Adrenal gland (tissue), 12 donors: ENCODE measurements around the gene CENPV. TPM values are rescaled to one million over a fixed set of nuclear protein-coding genes. Genes with fewer than 3 reads are reported as not detected.

ENCODE experiments used
- DNase-seq, 7 donors: peaks; one replicate each; pipeline ENCODE4 v3.0.0-alpha.2; 2019 to 2020
- H3K27ac ChIP-seq, 5 donors: fragments of 200-600 bp; sonication (generic) in 4 of 5; 1 replicate in 3 of 5; 2 replicates in 2 of 5; pipeline versions ENCODE4 v1.5.1 to v1.8.0; 2016 to 2020; ENCODE audit warnings: mild to moderate bottlenecking in 1 of 5
- H3K27me3 ChIP-seq: fragments of 200-600 bp; 2 replicates; pipeline ENCODE4 v1.8.0; 2021
- H3K36me3 ChIP-seq, 2 donors: fragments of 200-600 bp; replicated peaks in 1 of 2; 1 replicate in 1 of 2; 2 replicates in 1 of 2; pipeline versions ENCODE4 v1.5.1 to v1.8.0; 2018 to 2022
- H3K4me1 ChIP-seq, 2 donors: fragments of 200-600 bp; replicated peaks in 1 of 2; 1 replicate in 1 of 2; 2 replicates in 1 of 2; pipeline versions ENCODE4 v1.5.1 to v1.8.0; 2018 to 2021
- H3K4me3 ChIP-seq, 4 donors: fragments of 200-600 bp; sonication (generic) in 3 of 4; one replicate each; pipeline ENCODE4 v1.5.1; 2016 to 2018
- H3K9me3 ChIP-seq, 3 donors: fragments of 200-600 bp; sonication (generic) in 1 of 3; replicated peaks in 1 of 3; 1 replicate in 2 of 3; 2 replicates in 1 of 3; pipeline versions ENCODE4 v1.5.1 to v1.8.0; 2016 to 2021
- POLR2A ChIP-seq, 2 donors: fragments of 450-650 bp; IDR thresholded peaks; one replicate each; pipeline ENCODE4 v1.6.1; 2017; ENCODE audit warnings: antibody characterized with exemption in 2 of 2, mild to moderate bottlenecking in 2 of 2, moderate library complexity in 1 of 2
- WGBS, 4 donors: extraction: QIAGEN DNeasy Blood & Tissue Kit in 2 of 4; methylation state at CpG; one replicate each; pipeline versions ENCODE4 v1.1.5 to v1.1.7; 2013 to 2017; 5-methylcytosine and 5-hydroxymethylcytosine counted together
- intact Hi-C, 2 donors: fragments of 100-400 bp; cut with DNase I; formaldehyde crosslinking; loops; one replicate each; pipeline versions ENCODE4 v1.14.1 to v1.15.0; 2022 to 2023
- polyA plus RNA-seq, 3 donors: library from polyadenylated mRNA; stranded (reverse); fragments of 200-250 nt in 2 of 3; fragments of 350-450 nt in 1 of 3; fragmentation: Illumina TruSeq in 1 of 3; extraction: RNeasy Lipid Tissue Mini Kit (QIAGEN cat#74804) in 1 of 3; gene quantifications; one replicate each; pipeline ENCODE4 v1.2.3, GENCODE V29; 2013 to 2014
- total RNA-seq, 9 donors: library from RNA; depleted of rRNA in 4 of 9; stranded (reverse); fragments of >200 nt in 4 of 9; fragments of 120-200 nt in 1 of 9; fragmentation: NEBNext Ultra II Directional in 1 of 9; extraction: Animal tissue kit (Norgen Biotek cat#: 25700) in 1 of 9; gene quantifications; one replicate each; pipeline versions ENCODE4 v1.1.0 to v1.2.4, GENCODE V29; 2013 to 2023
- TF ChIP-seq, protein P1 (sequence below), 6 experiments: fragments of 450-650 bp in 4 of 6; fragments of 200-600 bp in 2 of 6; sonication (generic) in 1 of 6; IDR thresholded peaks; 1 replicate in 5 of 6; 2 replicates in 1 of 6; pipeline versions ENCODE4 v1.5.1 to v1.8.0; 2016 to 2021; ENCODE audit warnings: antibody characterized with exemption in 6 of 6, mild to moderate bottlenecking in 2 of 6, moderate library complexity in 1 of 6
- donor health status: healthy with polysubstance abuse.
- donor health status: Bipolar disorder and iron deficiency.
- donor health status: DM: yes; HTN: yes; CAD: no.
- donor health status: DM: no; HTN: no; CAD: no.
- donor health status: DM: no; HTN: no; CAD: no.
- donor health status: DM: yes; HTN: yes; CAD: no.

CENPV gene
- total and polyA plus RNA-seq, 12 donors: 19.9 to 37.9 (median 28.6) TPM

DNA sequence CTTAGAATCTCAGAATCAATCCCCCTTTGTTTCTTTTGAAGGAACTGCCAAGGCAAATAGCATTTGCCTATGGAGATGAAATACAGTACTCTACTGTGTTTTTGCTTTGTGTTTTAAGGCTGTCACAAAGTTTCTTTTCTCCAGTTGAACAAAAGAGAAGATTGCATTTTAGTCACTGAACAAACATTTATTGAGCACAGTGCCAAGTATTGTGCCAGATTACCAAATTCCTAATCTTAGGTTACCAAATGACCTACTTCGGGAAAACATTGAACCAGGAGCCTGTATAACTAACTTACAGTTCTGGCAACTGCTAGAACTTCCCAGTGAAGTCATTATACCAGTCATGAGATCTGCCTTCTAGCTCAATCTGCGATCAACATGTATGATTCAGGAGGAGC, 24.7 kb upstream of the CENPV start:
- intact Hi-C loops: loop anchor here in 1 of 2 donors (10.0 kb wide), 1 partner anchor 137 kb away; no protein-coding TSS in a partner anchor
- TF ChIP-seq, protein P1, sequence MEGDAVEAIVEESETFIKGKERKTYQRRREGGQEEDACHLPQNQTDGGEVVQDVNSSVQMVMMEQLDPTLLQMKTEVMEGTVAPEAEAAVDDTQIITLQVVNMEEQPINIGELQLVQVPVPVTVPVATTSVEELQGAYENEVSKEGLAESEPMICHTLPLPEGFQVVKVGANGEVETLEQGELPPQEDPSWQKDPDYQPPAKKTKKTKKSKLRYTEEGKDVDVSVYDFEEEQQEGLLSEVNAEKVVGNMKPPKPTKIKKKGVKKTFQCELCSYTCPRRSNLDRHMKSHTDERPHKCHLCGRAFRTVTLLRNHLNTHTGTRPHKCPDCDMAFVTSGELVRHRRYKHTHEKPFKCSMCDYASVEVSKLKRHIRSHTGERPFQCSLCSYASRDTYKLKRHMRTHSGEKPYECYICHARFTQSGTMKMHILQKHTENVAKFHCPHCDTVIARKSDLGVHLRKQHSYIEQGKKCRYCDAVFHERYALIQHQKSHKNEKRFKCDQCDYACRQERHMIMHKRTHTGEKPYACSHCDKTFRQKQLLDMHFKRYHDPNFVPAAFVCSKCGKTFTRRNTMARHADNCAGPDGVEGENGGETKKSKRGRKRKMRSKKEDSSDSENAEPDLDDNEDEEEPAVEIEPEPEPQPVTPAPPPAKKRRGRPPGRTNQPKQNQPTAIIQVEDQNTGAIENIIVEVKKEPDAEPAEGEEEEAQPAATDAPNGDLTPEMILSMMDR (IDR thresholded peaks at IDR 0.05): no peak
- no peak for TF ChIP-seq POLR2A (IDR thresholded peaks at IDR 0.05)
- no peak for DNase-seq
- WGBS, 4 donors: 49 to 75% (median 53%) methylated on average over 2 of the region's 2 CpGs
- Histone ChIP-seq H3K4me3 (no peak overlapping the region), H3K36me3 (peaks cover 0 to 14% of the 10 kb centered on the region in 2 donors), H3K27ac (peak overlapping the region in 3 of 5 donors; percentile 23 to 36 (median 25)), H3K27me3 (no peaks in the 10 kb centered on the region), H3K9me3 (no peaks in the 10 kb centered on the region), H3K4me1 (peaks cover 13 to 16% of the 10 kb centered on the region in 2 donors)

DNA sequence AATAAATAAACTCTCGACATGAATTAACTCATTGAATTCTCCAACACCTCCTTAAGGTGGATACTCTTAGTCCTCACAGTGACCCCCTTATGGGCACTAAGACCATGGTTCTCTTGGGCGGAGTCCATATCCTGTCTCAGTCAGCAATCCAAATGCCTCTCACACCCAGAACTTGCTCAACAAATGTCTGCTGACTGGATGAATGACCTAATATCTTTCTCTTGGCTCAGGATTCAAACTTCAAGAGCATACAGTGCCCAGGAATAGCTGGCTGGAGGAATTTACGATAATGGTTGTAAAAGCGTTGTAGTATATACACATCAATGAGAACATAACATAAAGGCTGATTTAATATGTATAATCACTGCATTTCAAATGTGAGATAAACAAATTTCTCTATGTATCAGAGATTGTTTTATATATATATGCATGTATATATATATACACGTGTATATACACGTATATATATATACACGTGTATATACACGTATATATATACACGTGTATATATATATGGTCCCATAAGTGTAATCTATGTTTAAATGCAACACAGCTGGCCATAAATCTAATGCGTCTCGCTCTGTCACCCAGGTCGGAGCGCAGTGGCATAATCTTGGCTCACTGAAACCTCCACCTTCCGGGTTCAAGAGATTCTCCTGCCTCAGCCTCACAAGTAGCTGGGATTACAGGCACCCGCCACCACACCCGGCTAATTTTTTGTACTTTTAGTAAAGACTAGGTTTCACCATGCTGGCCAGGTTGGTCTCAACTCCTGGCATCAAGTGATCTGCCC, 21.1 kb upstream of the CENPV start:
- Histone ChIP-seq H3K4me1 (no peaks in the 10 kb centered on the region), H3K4me3 (no peak overlapping the region), H3K36me3 (no peaks in the 10 kb centered on the region), H3K27ac (no peak overlapping the region), H3K9me3 (no peaks in the 10 kb centered on the region), H3K27me3 (no peaks in the 10 kb centered on the region)
- no peak for DNase-seq
- TF ChIP-seq POLR2A (IDR thresholded peaks at IDR 0.05): no peak
- TF ChIP-seq, protein P1 (IDR thresholded peaks at IDR 0.05): no peak
- WGBS, 4 donors: 78 to 87% (median 82%) methylated on average over 16 of the region's 16 CpGs
- intact Hi-C loops: loop anchor here in 1 of 2 donors (10.0 kb wide), 1 partner anchor 140 kb away; no protein-coding TSS in a partner anchor

DNA sequence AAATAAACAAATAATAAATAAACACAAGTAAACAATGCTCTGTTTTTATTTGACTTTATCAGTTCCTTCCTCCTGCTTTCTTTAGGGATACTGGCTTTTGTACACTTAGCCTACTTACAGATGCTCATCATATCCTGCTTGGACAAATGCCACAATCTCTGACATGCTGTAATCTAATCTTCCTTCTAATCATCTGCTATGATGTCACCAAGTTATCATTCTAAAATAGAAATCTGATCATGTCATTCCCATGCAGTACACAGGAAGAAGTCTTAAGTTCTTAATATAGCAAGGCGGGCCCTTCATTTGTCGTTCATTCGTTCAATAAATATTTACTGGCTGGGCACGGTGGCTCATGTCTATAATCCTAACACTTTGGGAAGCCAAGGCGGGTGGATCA, 18.5 kb upstream of the CENPV start:
- Histone ChIP-seq H3K4me3 (no peak overlapping the region), H3K36me3 (no peaks in the 10 kb centered on the region), H3K27me3 (no peaks in the 10 kb centered on the region), H3K4me1 (no peaks in the 10 kb centered on the region), H3K9me3 (no peaks in the 10 kb centered on the region), H3K27ac (peak overlapping the region in 1 of 5 donors; percentile 20)
- intact Hi-C loops: loop anchor here in 1 of 2 donors (10.0 kb wide), 1 partner anchor 143 kb away; no protein-coding TSS in a partner anchor
- 60 to 66% (median 63%) methylated on average over 5 of the region's 5 CpGs for WGBS, 4 donors
- DNase-seq: peak in 1 of 7 donors; percentile 37
- TF ChIP-seq POLR2A (IDR thresholded peaks at IDR 0.05): no peak
- TF ChIP-seq, protein P1 (IDR thresholded peaks at IDR 0.05): no peak

DNA sequence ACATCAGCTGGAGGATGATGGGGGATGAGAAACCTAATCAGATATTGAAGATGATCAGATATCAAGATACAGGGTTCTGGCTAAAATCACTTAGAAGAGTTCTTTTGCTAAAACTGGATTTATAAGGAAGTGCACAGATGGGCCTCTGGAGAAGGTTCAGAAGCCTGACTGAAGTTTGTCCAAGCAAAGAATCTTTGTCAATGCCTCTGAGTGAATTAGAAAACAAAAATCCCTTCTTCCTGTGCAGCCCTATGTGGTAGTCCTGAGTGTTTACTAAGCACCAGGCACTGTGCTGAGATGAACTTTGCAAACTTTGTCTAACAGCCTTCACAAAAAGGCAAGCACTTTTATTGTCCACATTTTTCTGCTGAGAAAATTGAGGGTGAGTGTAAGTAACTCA, 11.4 kb upstream of the CENPV start:
- peak overlapping the region in 1 of 5 donors; percentile 59 for H3K27ac ChIP-seq
- intact Hi-C loops: loop anchor here in 1 of 2 donors (10.0 kb wide), 1 partner anchor 160 kb away; no protein-coding TSS in a partner anchor
- no peak for TF ChIP-seq POLR2A (IDR thresholded peaks at IDR 0.05)
- TF ChIP-seq, protein P1 (IDR thresholded peaks at IDR 0.05): no peak
- peaks cover 0 to 8% of the 10 kb centered on the region in 2 donors for H3K4me1 ChIP-seq
- H3K27me3 ChIP-seq: no peaks in the 10 kb centered on the region
- no peaks in the 10 kb centered on the region for H3K36me3 ChIP-seq
- no peak for DNase-seq
- no peaks in the 10 kb centered on the region for H3K9me3 ChIP-seq
- no peak overlapping the region for H3K4me3 ChIP-seq
